HL-60/S4 (cell line): ENCODE data around the gene FITM1.

Experiments used
- in situ Hi-C: fragments of 300-500 bp; cut with MboI; formaldehyde crosslinking; loops from 2 replicates; pipeline ENCODE4 v1.14.3; 2022; ENCODE audit warnings: low sequenced_read_pairs

The FITM1 gene

GRCh38 chr14:24116128-24116814, 14.2 kb upstream of the FITM1 start:
- in situ Hi-C loops = no loop called here

DNA sequence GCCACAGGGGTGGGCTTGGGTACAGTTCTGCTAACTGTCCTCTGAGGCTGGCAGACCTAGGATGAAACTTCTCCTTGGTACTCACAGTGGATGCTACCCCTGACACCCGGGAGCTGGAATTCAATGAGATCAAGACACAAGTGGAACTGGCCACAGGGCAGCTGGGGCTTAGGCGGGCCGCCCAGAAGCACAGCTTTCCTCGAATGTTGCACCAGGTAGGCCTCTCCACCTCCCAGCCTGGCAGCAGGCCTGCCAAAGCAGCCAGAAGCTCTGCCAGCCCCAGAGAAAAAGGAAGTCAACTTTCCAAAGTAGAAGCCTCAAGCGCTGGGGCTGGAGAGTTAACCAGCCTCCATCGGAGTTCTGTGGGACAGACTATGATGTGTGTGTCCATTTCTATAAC, 13.3 kb upstream of the FITM1 start:
- in situ Hi-C loops = no loop called here

DNA sequence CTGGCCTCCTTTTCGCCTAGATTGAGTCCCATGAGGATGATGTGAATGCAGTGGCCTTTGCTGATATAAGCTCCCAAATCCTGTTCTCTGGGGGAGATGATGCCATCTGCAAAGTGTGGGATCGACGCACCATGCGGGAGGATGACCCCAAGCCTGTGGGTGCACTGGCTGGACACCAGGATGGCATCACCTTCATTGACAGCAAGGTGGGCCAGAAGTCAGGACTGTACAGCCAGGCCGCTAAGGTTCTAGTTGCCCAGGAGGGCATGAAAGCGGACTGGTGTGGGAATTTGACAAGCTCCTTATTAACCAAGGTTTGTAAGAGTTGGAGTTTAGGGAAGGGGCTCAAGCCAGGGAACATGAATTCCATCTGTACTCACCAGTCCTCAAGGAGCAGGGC, 10.8 kb upstream of the FITM1 start:
- in situ Hi-C loops = no loop called here

GRCh38 chr14:24121210-24121609, 9.2 kb upstream of the FITM1 start:
- in situ Hi-C loops = no loop called here

- in situ Hi-C loops = no loop called here
Measured at GRCh38 chr14:24122416-24122815, 8.0 kb upstream of the FITM1 start.

DNA sequence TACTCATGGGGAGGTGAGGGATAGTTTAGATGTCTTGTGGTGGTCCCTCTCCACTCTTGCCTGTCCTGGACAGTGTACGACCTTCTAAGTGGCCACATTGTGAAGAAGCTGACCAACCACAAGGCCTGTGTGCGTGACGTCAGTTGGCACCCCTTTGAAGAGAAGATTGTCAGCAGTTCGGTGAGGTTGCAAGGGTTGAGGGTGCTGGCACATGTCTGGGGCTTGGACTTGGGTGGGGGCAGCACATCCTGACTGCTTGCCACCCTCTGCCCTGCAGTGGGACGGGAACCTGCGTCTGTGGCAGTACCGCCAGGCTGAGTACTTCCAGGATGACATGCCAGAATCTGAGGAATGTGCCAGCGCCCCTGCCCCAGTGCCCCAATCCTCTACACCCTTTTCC, 7.6 kb upstream of the FITM1 start:
- in situ Hi-C loops = no loop called here

GRCh38 chr14:24123424-24124417, 6.7 kb upstream of the FITM1 start:
- in situ Hi-C loops = no loop called here

GRCh38 chr14:24126939-24127338, 3.5 kb upstream of the FITM1 start:
- in situ Hi-C loops = no loop called here

DNA sequence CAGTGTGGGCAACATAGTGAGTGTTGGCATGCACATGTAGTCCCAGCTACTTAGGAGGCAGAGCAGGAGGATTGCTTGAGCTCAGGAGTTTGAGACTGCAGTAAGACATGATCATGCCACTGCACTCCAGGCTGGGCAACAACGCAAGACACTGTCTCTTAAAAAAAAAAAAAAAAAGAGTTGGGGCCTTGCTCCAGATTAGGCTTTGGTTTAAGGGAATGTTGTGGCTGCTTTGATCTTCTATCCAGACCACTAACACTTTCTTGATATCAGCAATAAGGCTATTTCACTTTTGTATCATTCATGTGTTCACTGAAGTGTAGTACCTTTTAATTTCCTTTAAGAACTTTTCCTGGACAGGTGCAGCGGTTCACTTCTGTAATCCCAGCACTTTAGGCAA, 2.8 kb upstream of the FITM1 start:
- in situ Hi-C loops = no loop called here

DNA sequence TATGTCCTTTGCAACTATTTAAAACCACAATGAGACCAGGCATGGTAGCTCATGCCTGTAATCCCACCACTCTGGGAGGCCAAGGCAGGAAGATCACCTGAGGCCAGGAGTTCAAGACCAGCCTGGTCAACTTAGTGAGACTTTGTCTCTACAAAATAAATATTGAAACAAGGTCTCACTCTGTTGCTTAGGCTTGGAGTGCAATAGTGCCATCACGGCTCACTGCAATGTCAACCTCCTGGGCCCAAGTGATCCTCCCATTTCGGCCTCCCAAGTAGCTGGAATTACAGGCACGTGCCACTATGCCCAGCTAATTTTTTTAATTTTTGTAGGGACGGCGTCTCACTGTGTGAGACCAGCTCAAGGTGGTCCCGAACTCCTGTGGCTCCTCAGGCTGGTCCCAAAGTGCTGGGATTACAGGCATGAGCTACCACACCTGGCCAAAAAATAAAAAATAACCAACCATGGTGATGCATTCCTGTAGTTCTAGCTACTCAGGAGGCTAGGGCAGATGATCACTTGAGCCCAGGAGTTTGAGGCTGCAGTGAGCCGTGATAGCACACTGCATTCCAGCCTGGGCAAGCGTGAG, 955 bp upstream of the FITM1 start:
- in situ Hi-C loops = no loop called here

DNA sequence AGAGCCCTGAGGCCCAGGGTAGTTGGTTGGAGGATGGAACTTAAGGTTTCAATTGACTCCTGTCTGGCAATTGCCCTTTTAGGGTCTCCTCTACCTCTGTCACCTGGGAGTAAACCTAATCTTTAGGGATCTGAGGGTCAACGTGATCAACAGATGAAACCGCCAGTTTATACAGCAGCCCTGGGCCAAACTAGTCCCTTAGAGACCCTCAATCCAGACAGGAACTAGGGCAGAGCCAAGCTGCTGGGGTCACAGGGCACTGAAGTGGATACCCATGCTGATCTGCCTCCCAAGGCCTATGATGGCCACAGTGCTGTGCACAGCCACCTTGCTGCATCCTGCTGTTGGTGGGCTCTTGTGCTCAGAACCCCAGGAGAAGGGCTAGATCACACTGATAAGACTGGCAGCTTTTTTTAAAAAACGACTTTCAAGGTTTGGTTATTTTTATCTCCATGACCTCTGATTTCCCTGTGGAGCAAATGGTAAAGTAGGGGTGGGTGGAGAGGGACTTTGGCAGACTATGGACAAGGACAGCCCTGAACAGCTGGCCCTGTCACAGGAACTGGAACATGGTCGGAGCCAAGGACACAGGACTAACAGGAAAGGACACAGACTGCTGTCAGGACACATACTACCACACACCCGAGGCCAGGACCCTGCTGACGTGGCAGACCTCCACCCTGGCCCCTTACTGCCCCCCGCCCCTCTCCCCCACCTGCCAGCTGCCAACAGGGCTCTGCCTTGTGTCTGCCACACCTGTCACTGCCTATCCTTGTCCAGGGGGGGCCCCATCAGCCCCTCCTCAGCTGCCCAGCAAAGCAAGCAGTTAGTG, 474 bp downstream of the FITM1 start:
- in situ Hi-C loops = no loop called here

DNA sequence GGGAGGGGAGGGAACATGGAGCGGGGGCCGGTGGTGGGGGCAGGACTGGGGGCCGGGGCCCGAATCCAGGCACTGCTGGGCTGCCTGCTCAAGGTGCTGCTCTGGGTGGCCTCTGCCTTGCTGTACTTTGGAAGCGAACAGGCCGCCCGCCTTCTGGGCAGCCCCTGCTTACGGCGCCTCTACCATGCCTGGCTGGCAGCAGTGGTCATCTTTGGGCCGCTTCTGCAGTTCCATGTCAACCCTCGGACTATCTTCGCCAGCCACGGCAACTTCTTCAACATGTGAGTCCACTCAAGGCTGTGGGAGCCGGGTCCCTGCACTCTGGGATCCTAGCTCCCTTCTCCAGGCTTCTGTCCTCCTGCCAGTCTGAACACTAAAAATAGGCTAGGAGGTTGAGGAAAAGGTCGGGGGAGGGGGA, 1.1 kb downstream of the FITM1 start:
- in situ Hi-C loops = no loop called here

- in situ Hi-C loops = no loop called here
Measured at GRCh38 chr14:24132061-24132685, 1.7 kb downstream of the FITM1 start.

DNA sequence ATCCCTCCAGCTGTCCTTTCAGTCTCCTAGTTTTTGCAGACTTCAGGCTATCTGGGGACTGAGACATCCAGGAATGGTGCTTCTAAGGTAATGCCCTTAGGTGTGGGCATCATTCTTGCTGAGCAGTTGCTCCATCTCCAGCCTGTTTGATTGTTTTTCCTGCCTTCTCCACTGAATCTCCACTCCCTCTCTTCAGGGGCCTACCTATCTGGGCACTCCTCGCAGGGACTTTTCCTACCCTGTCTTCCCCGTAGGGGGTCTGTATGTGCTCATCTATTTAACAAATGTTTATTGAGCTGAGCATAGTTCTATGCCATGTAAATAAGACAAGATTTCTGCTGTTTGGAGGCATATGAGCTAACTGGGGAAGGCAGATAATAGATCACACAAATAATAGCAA, 2.5 kb downstream of the FITM1 start:
- in situ Hi-C loops = no loop called here

GRCh38 chr14:24133735-24134134, 3.3 kb downstream of the FITM1 start:
- in situ Hi-C loops = no loop called here

GRCh38 chr14:24135584-24135833, 5.0 kb downstream of the FITM1 start:
- in situ Hi-C loops = no loop called here

GRCh38 chr14:24135834-24136683, 5.6 kb downstream of the FITM1 start, which contains the start of gene PSME1:
Gene PSME1, plus strand, starts transcription at chr14:24136194. Its CDS starts 69 bp downstream, at chr14:24136263.
- in situ Hi-C loops = no loop called here

DNA sequence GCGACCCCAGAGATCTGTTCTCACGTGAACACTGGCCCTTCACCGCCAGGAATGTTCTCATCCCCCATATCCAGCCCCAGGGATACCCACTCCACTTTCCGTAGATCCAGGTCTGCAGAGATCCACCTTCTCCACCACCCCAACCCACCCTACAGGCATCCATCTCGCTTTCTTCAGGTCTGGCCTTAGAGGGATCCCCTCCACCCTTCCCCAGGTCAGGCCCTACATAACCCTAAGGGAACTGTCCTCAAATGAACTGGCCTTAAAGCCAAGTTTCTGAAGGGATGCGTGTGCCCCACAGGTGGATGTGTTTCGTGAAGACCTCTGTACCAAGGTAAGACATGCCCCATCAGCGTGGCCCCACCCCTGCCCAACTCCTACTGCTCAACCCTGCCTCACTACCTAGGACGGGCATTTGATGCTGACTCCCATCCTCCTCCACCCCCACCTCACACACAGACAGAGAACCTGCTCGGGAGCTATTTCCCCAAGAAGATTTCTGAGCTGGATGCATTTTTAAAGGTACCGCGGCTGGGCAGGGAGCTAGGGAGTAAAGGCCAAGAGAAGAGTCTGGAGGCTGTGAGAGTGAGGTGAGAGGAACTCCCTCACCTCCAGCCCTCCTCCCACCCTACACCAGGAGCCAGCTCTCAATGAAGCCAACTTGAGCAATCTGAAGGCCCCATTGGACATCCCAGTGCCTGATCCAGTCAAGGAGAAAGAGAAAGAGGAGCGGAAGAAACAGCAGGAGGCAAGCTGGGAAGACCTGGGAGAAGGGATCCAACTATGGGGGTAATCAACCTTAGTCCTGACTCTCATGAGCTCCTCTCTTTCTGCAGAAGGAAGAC, 6.4 kb downstream of the FITM1 start:
- in situ Hi-C loops = no loop called here
